Right cardiac atrium (tissue), 5 donors: Measurements from ENCODE around the gene SCTR. TPM values are rescaled to one million over a fixed set of nuclear protein-coding genes. Genes with fewer than 3 reads are reported as not detected.
A peak's percentile ranks its signal among the peaks of the same experiment; 100 is the strongest.

Experiments used
- ATAC-seq, 2 donors: fragments of 200-7000 bp; cut with Tn5 transposase; one replicate each; pipeline versions ENCODE4 v1.8.0 to v1.9.1; 2020; ENCODE audit warnings: moderate library complexity in 2 of 2, mild to moderate bottlenecking in 1 of 2
- DNase-seq, 3 donors: peaks; one replicate each; pipeline ENCODE4 v3.0.0-alpha.2; 2020
- H3K27ac ChIP-seq: one replicate; pipeline ENCODE4 v1.5.1; 2013; ENCODE audit warnings: mild to moderate bottlenecking, low read length, control low read depth, moderate library complexity
- H3K27me3 ChIP-seq: one replicate; pipeline ENCODE4 v1.6.1; 2013; ENCODE audit not compliant: control insufficient read depth, insufficient read depth
- H3K4me1 ChIP-seq: one replicate; pipeline ENCODE4 v1.6.1; 2013; ENCODE audit warnings: low read length; ENCODE audit not compliant: control insufficient read depth, insufficient read depth
- H3K4me3 ChIP-seq: one replicate; pipeline ENCODE4 v1.5.1; 2013; ENCODE audit warnings: low read length, control low read depth
- H3K9me3 ChIP-seq: one replicate; pipeline ENCODE4 v1.6.1; 2013; ENCODE audit warnings: low read length; ENCODE audit not compliant: control insufficient read depth
- WGBS: extraction: QIAGEN DNeasy Blood & Tissue Kit; methylation state at CpG from one replicate; pipeline ENCODE4 v1.1.7; 2013; 5-methylcytosine and 5-hydroxymethylcytosine counted together
- intact Hi-C, 4 donors: fragments of 100-400 bp; cut with DNase I; formaldehyde crosslinking; loops; one replicate each; pipeline versions ENCODE4 v1.11.0 to v1.14.0; 2022 to 2023
- long read RNA-seq, 4 donors: library from polyadenylated mRNA; unstranded; transcript quantifications; one replicate each; pipeline ENCODE4 v2.0.0, GENCODE V29; 2020 to 2021
- polyA plus RNA-seq: library from polyadenylated mRNA; stranded (reverse); fragments of 200-250 nt; gene quantifications from one replicate; pipeline ENCODE4 v1.2.3, GENCODE V29; 2013
- total RNA-seq, 4 donors: library from RNA; stranded (reverse); fragmentation: NEBNext Ultra II Directional; extraction: Animal tissue kit (Norgen Biotek cat#: 25700); gene quantifications; one replicate each; pipeline ENCODE4 v1.2.1, GENCODE V29; 2021
- donor health status: healthy with polysubstance abuse.
- donor health status: DM: no; HTN: yes; CAD: no.
- donor health status: DM: no; HTN: no; CAD: no.
- donor health status: DM: no; HTN: yes; CAD: no; lungs with severe emphysema.
- donor health status: DM: yes; HTN: yes; CAD: no.

SCTR gene
- total RNA-seq = under 1 TPM in 2 of 4 donors, not detected in 2; 0.38 to 0.40 TPM
- polyA plus RNA-seq = 0.50 TPM
- long read RNA-seq, donor 1 = 0 reads
- long read RNA-seq, donor 2 = 0 reads
- long read RNA-seq, donor 3 = 0 reads
- long read RNA-seq, donor 4 = 0 reads

GRCh38 chr2:119523952-119524694, at the start of gene SCTR:
Gene SCTR, minus strand, starts transcription at chr2:119524483. Its CDS starts 257 bp downstream, at chr2:119524226.
- Histone ChIP-seq H3K27ac (no peak within 1 kb of the TSS), H3K27me3 (no peaks in the 10 kb centered on the region), H3K9me3 (no peaks in the 10 kb centered on the region), H3K4me1 (no peaks in the 10 kb centered on the region), H3K4me3 (peak within 1 kb of the TSS; percentile 4)
- peak; percentile 20 to 62 for ATAC-seq
- intact Hi-C loops = loop anchor here in 1 of 4 donors (10.0 kb wide), 1 partner anchor 121 kb away; no protein-coding TSS in a partner anchor
- no peak for DNase-seq
- WGBS = 7% methylated on average over 74 of the region's 74 CpGs

DNA sequence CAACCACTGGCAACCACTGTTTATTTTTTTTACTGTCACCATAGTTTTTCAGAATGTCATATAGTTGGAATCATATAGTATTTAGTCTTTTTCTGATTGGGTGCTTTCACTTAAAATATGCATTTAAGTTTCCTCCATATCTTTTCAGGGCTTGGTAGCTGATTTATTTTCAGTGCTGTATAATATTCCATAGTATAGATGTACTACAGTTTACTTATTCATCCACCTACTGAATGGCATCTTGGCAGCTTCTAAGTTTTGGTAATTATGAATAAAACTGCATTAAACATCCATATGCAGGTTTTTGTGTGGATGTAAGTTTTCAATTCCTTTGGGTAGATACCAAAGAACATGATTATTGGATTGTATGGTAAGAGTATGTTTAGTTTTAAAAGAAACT, 43.0 kb upstream of the SCTR start:
- ATAC-seq (no peak), DNase-seq (no peak)
- H3K27me3 ChIP-seq = no peaks in the 10 kb centered on the region
- no peak overlapping the region for H3K27ac ChIP-seq
- intact Hi-C loops = no loop called here
- no peaks in the 10 kb centered on the region for H3K4me1 ChIP-seq
- H3K9me3 ChIP-seq = no peaks in the 10 kb centered on the region
- no peak overlapping the region for H3K4me3 ChIP-seq

- Histone ChIP-seq H3K27ac (no peak overlapping the region), H3K4me3 (no peak overlapping the region), H3K4me1 (no peaks in the 10 kb centered on the region), H3K27me3 (no peaks in the 10 kb centered on the region), H3K9me3 (no peaks in the 10 kb centered on the region)
- DNase-seq (no peak), ATAC-seq (no peak)
- 60% methylated on average over 2 of the region's 2 CpGs for WGBS
- intact Hi-C loops = no loop called here
These were observed 41.2 kb upstream of the SCTR start for GRCh38 chr2:119565481-119565880.

- Histone ChIP-seq H3K4me1 (no peaks in the 10 kb centered on the region), H3K27ac (no peak overlapping the region), H3K9me3 (no peaks in the 10 kb centered on the region), H3K4me3 (no peak overlapping the region), H3K27me3 (no peaks in the 10 kb centered on the region)
- intact Hi-C loops = no loop called here
- DNase-seq (no peak), ATAC-seq (no peak)
- WGBS = 86% methylated on average over 7 of the region's 7 CpGs
These were observed 29.5 kb upstream of the SCTR start for GRCh38 chr2:119553687-119554344.

- no peak overlapping the region for H3K27ac ChIP-seq
- H3K4me1 ChIP-seq = no peaks in the 10 kb centered on the region
- no peaks in the 10 kb centered on the region for H3K27me3 ChIP-seq
- H3K4me3 ChIP-seq = no peak overlapping the region
- 85% methylated on average over 3 of the region's 3 CpGs for WGBS
- DNase-seq = no peak
- intact Hi-C loops = no loop called here
- ATAC-seq = no peak
- H3K9me3 ChIP-seq = no peaks in the 10 kb centered on the region
These were observed 28.6 kb upstream of the SCTR start for GRCh38 chr2:119552902-119553301.

- no peak overlapping the region for H3K27ac ChIP-seq
- no peaks in the 10 kb centered on the region for H3K27me3 ChIP-seq
- DNase-seq (no peak), ATAC-seq (no peak)
- H3K9me3 ChIP-seq = no peaks in the 10 kb centered on the region
- 88% methylated on average over 1 of the region's 1 CpG for whole genome bisulfite sequencing
- H3K4me3 ChIP-seq = no peak overlapping the region
- intact Hi-C loops = no loop called here
- no peaks in the 10 kb centered on the region for H3K4me1 ChIP-seq
These were observed 26.6 kb upstream of the SCTR start for GRCh38 chr2:119550856-119551255.

DNA sequence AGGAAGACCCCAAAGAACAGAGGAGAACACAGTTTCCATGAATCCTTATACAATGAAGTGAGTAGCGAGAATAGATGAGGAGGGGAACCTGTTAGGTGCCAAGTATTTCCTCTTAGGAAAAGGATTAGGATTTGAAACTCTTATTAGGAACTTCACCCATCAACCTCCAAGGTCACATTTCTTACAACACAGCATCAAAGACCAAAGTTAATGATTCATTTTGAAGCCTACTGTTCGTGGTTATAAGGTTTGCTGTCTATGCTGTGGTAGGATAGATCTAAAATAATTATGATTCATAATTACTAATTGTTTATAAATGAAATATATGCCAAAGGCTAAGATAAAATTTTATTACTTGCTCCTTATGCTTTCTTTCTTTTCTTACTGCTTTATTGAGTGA, 26.1 kb upstream of the SCTR start:
- ATAC-seq (no peak), DNase-seq (no peak)
- H3K9me3 ChIP-seq = no peaks in the 10 kb centered on the region
- H3K4me3 ChIP-seq = no peak overlapping the region
- intact Hi-C loops = no loop called here
- 89% methylated on average over 2 of the region's 2 CpGs for WGBS
- H3K4me1 ChIP-seq = no peaks in the 10 kb centered on the region
- no peak overlapping the region for H3K27ac ChIP-seq
- H3K27me3 ChIP-seq = no peaks in the 10 kb centered on the region

DNA sequence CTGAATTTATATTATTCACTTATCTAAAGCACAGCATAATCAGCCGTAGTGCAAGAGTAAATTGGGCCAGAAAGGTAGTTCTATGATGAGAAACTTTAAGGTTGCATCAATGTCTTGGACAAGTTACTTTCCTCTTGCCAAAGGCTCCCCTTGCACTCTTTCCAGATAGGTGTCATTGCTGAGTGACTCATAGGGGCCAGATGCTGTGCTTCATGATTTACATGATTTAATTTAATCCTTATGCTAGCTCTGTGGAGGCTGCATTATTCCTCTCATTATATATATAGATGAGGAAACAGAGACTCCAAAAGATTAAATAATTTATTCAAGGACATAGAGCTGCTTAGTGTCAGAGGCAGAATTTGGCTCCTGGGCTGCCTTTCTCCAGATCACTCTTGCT, 25.0 kb upstream of the SCTR start:
- WGBS = 72% methylated on average over 1 of the region's 1 CpG
- H3K9me3 ChIP-seq = no peaks in the 10 kb centered on the region
- ATAC-seq (no peak), DNase-seq (no peak)
- no peak overlapping the region for H3K4me3 ChIP-seq
- H3K27ac ChIP-seq = no peak overlapping the region
- intact Hi-C loops = no loop called here
- H3K4me1 ChIP-seq = no peaks in the 10 kb centered on the region
- no peaks in the 10 kb centered on the region for H3K27me3 ChIP-seq

GRCh38 chr2:119548516-119549120, 24.3 kb upstream of the SCTR start:
- Histone ChIP-seq H3K9me3 (no peaks in the 10 kb centered on the region), H3K27me3 (no peaks in the 10 kb centered on the region), H3K4me1 (no peaks in the 10 kb centered on the region), H3K4me3 (no peak overlapping the region), H3K27ac (no peak overlapping the region)
- ATAC-seq = no peak
- no peak for DNase-seq
- 90% methylated on average over 2 of the region's 2 CpGs for WGBS
- intact Hi-C loops = no loop called here

DNA sequence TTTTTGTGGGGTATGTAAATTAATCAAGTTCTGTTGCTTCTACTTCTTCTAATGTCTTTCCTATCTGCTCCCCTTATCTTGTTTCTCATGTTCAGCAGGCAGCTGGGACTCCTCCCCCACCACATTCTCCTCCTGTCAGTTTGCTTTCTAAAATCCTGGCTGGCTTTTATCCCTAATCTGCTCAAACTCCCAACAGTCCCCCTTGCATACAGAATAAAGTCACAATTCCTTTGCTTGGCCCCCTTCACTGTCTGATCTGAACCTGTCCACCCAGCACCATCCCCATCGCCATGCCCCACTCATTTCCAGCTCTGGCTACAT, 22.1 kb upstream of the SCTR start:
- intact Hi-C loops = no loop called here
- DNase-seq = no peak
- H3K4me3 ChIP-seq = no peak overlapping the region
- no peaks in the 10 kb centered on the region for H3K9me3 ChIP-seq
- no peak overlapping the region for H3K27ac ChIP-seq
- H3K4me1 ChIP-seq = no peaks in the 10 kb centered on the region
- no peak for ATAC-seq
- H3K27me3 ChIP-seq = no peaks in the 10 kb centered on the region
- WGBS = 74% methylated on average over 1 of the region's 1 CpG

- intact Hi-C loops = no loop called here
- DNase-seq (no peak), ATAC-seq (no peak)
- no peaks in the 10 kb centered on the region for H3K9me3 ChIP-seq
- H3K27ac ChIP-seq = no peak overlapping the region
- no peaks in the 10 kb centered on the region for H3K27me3 ChIP-seq
- H3K4me1 ChIP-seq = no peaks in the 10 kb centered on the region
- 71% methylated on average over 6 of the region's 6 CpGs for WGBS
- no peak overlapping the region for H3K4me3 ChIP-seq
These were observed 21.6 kb upstream of the SCTR start for GRCh38 chr2:119545754-119546446.
